NCI-H2227 (cell line): ENCODE measurements around the gene GH1.
A peak's percentile ranks its signal among the peaks of the same experiment; 100 is the strongest.
"Not testable (repeated sequence)": the region's sequence is repeated elsewhere in the genome, so short reads cannot be mapped to it uniquely, and the experiment has no call there.

Experiments
- DNase-seq: peaks from one replicate; lab custom pipeline; 2025; ENCODE audit not compliant: unreplicated experiment; lab: John Stamatoyannopoulos, UW

Gene GH1

DNA sequence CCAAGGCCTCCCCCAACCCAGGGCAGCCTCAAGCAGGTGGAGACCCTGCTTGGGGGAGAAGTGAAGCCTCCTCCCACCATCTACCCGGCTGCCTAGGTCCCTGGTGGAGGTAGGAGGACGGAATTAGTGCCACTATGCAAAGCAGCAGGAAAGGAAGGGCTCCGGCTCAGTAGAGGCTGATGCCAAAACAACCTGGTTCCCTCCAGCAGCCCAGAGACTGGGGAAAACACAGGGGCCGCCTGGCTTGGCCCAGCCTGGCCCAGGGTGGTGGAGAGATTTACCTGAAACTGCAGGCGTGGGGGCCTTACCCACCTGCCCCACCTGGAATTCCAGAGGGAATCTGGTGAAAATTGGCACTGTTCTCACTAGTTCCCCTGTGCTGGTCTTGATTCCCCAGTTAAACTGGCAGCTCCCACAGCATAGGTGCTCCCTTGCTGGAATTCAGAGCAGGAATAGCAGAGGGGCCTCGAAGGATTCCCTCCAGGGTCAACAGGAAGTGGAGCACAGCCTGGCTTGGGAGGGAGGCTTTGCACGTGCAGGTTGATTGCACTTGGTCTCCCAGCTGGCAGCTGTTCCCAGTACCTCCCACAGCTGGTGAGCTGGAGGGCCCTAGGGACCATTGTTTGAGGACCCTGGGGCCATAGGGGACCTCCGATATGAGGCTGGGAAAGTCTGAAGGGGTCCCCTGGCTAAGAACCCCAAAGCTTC lies 9.0 kb upstream of the GH1 start:
- no peak for DNase-seq

DNA sequence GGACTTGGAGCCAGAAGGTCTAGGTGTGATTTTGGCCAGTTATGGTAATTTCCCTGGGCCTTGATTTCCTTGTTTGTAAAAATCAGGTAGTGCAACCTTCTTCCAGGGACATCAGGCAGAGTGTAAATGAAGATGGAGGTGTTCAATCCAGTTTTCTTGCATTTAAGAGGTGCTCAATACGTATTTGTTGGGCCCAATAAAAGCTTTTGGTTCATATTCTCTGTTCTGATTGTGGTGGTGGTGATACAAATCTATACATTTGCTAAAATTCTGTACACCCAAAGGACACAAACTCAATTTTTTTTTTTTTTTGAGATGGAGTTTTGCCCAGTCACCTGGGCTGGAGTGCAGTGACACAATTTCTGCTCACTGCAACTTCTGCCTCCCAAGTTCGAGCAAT lies 7.5 kb upstream of the GH1 start:
- DNase-seq = no peak

DNA sequence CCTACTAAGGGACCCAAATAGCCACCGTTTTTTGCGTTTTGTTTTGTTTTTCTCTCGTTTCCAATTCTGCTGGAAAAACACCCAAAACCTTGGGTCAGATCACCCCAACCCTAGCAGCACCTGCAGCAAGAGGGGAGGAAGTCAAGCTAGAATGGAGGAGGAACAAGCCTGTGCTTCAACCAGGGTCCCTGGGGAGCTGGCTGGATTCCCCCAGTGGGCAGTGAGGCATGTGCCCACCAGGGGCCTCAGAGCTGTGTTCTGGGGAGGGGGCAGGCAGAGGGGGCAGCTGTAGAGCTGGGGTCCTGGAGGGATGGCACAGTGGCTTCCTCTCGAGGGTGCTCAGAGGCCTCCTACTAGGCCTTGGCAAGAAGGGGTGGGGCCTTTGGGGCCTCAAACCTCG lies 7.0 kb upstream of the GH1 start:
- DNase-seq = no peak

DNA sequence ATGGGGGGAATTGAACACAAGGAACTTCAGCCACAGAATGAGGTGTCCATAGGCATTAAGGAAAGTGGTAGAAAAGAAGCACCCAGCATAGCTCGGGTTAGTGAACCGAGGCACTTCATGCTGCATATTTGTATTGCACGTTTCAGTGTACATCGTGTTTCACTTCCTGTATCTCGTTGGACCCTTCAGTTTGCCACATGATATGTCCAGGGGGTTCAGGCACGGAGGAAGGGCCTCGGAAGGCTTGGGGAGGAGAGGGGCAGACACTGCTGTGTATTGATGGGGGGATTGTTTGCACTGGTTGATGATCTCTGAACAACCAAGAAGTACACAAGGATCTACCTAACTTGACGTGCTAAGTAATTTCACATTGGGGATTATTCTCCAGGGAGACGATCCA lies 3.8 kb upstream of the GH1 start:
- DNase-seq = not testable (repeated sequence)

DNA sequence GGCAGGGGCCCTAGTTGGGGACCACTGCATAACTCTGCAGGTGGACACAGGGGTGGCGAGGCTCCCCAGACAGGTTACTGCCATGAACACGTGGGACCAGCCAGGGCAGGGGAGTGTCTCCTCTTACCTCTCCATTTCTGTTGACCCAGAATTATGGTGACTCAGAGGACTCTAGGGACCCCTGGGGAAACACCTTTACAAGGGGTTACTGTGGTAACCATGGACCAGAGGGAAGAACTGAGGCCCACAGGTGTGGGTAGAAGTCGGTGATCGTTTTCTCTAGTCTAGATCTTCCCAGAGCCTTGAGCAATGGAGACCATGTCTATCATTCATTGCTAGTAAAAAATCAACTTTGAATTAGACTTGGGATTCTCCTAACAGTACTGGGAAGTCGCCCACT lies 2.1 kb upstream of the GH1 start:
- not testable (repeated sequence) for DNase-seq

DNA sequence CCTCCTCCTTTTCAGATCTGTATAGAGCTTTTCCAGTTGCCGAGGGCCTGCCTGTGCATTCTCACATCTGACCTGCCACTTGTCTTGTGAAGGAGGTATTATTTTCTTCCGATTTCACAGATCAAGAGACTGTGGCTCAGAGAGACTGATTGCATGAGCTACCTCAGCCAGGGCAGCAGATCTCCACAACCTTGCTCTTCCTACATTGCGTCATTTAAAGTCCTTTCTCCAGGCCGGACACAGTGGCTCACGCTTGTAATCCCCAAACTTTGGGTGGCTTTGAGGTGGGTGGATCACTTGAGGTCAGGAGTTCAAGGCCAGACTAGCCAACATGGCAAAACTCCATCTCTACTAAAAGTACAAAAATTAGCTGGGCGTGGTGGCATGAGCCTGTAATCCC lies 1.4 kb upstream of the GH1 start:
- not testable (repeated sequence) for DNase-seq

DNA sequence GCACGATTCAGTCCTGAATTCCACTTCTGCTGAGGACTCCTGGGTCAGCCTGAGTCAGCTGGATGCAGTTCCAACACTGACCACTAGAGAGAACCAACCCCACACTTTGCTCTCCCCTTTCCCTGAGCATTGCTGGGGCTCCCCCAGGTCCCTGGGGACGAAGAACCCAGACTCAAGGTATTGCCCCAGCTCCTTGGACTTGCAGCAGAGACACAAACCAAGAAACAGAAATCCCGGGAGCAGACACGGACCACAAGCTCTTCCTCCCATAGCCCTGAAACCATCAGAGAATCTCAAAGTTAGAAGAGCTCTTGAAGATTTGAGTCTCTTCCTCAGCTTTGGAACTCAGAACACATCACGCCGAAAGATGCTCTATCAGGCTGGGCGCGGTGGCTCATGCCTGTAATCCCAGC lies 678 bp upstream of the GH1 start:
- DNase-seq = peak; percentile 19

DNA sequence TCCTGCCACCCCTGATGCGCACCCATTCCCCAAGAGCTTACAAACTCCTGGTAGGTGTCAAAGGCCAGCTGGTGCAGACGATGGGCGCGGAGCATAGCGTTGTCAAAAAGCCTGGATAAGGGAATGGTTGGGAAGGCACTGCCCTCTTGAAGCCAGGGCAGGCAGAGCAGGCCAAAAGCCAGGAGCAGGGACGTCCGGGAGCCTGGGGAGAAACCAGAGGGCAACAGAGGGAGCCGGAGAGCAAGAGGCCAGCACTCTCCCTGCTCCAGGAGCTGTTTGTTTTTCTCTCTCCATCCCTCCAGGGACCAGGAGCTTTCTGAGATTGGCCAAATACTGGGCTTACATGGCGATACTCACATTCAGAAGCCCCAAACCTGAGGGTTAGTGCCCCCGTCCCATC lies 334 bp downstream of the GH1 start:
- DNase-seq = no peak

DNA sequence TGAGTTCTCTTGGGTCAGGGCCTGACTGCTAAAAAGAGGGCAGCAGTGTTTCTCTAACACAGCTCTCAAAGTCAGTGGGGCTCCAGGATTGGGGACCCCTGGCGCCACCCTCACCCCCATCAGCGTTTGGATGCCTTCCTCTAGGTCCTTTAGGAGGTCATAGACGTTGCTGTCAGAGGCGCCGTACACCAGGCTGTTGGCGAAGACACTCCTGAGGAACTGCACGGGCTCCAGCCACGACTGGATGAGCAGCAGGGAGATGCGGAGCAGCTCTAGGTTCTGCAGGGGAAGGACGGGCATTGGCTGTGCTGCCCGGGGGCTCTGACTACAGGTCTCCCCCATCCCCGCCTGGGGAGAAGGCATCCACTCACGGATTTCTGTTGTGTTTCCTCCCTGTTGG lies 993 bp downstream of the GH1 start:
- DNase-seq = no peak

DNA sequence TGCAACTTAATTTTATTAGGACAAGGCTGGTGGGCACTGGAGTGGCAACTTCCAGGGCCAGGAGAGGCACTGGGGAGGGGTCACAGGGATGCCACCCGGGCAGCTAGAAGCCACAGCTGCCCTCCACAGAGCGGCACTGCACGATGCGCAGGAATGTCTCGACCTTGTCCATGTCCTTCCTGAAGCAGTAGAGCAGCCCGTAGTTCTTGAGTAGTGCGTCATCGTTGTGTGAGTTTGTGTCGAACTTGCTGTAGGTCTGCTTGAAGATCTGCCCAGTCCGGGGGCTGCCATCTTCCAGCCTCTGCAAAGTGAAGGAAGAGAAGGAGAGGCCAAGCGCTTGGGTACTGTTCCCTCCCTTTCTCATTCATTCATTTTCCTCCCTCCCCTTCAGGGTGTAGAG lies 1.4 kb downstream of the GH1 start:
- not testable (repeated sequence) for DNase-seq

DNA sequence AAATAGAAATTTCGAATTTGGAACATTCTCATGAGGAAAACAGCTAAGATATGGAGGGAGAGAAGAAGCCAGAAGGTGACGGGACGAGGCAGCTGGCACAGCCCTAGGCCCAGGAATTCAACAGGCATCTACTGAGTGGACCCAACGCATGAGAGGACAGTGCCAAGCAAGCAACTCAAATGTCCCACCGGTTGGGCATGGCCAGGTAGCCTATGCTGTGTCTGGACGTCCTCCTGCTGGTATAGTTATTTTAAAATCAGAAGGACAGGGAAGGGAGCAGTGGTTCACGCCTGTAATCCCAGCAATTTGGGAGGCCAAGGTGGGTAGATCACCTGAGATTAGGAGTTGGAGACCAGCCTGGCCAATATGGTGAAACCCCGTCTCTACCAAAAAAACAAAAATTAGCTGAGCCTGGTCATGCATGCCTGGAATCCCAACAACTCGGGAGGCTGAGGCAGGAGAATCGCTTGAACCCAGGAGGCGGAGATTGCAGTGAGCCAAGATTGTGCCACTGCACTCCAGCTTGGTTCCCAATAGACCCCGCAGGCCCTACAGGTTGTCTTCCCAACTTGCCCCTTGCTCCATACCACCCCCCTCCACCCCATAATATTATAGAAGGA lies 2.0 kb downstream of the GH1 start:
- DNase-seq = no peak

DNA sequence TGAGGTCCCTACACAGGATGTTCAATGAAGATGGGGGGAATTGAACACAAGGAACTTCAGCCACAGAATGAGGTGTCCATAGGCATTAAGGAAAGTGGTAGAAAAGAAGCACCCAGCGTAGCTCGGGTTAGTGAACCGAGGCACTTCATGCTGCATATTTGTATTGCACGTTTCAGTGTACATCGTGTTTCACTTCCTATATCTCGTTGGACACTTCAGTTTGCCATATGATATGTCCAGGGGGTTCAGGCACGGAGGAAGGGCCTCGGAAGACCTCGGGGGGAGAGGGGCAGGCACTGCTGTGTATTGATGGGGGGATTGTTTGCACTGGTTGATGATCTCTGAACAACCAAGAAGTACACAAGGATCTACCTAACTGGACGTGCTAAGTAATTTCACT lies 2.9 kb downstream of the GH1 start:
- DNase-seq = not testable (repeated sequence)

DNA sequence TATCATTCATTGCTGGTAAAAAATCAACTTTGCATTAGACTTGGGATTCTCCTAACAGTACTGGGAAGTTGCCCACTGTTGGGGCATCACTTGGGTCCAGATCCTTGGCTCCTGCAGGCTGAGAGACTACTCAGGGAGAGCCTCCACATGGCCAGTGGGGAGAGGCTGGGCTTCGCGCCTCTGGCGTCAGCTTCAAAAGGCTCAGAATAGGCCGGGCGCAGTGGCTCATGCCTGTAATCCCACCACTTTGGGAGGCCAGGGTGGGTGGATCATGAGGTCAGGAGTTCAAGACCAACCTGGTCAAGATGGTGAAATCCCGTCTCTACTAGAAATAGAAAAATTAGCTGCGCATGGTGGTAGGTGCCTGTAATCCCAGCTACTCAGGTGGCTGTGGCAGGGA lies 4.2 kb downstream of the GH1 start:
- no peak for DNase-seq

DNA sequence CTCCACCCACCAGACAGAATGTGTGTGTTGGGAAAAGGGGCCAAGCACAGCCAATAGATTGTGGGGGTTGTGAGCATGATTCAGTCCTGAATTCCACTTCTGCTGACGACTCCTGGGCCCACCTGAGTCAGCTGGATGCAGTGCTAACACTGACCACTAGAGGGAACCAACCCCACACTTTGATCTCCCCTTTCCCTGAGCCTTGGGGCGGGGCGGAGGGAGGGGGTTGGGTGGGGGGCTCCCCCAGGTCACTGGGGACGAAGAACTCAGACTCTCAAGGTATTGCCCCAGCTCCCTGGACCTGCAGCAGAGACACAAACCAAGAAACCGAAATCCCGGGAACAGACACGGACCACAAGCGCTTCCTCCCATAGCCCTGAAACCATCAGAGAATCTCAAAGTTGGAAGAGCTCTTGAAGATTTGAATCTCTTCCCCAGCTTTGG lies 7.0 kb downstream of the GH1 start:
- DNase-seq = peak; percentile 44

DNA sequence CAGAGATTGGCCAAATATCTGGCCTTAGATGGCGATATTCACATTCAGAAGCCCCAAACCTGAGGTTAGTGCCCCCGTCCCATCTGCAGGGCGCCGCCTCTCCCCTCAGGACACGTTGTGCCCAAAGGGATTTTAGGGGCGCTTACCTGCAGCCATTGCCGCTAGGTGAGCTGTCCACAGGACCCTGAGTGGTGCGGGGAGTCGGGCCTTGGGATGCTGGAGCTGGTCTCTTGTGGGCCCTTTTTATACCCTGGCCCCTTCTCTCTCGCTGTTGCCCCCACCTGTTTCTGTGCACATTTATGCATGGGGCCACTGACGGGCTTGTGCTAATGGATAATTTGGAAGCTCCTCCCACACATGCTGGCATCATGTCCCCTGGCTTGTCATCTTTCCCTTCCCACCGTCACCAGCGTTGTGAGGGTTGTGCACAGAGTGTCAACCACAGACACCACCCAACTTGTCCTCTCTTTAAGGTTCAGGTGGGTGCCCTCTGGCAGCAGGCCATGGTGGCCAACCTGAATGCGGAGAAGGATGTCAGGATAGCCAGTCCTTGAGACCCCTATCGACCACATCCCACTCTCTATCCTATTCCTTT lies 7.5 kb downstream of the GH1 start, which contains the start of gene CSHL1:
CSHL1 (minus strand) TSS at position 218 of the 595 bp plus-strand sequence; CDS start at position 156, 62 bp downstream.
- DNase-seq = no peak

DNA sequence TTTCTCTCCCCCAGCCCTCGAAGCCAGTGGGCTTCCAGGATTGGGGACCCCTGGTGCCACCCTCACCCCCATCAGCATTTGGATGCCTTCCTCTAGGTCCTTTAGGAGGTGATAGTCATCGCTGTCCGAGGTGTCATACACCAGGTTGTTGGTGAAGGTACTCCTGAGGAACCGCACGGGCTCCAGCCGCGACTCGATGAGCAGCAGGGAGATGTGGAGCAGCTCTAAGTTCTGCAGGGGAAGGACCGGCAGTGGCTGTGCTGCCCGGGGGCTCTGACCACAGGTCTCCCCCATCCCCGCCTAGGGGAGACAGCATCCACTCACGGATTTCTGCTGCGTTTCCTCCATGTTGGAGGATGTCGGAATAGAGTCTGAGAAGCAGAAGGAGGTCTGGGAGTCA lies 8.5 kb downstream of the GH1 start:
- no peak for DNase-seq

DNA sequence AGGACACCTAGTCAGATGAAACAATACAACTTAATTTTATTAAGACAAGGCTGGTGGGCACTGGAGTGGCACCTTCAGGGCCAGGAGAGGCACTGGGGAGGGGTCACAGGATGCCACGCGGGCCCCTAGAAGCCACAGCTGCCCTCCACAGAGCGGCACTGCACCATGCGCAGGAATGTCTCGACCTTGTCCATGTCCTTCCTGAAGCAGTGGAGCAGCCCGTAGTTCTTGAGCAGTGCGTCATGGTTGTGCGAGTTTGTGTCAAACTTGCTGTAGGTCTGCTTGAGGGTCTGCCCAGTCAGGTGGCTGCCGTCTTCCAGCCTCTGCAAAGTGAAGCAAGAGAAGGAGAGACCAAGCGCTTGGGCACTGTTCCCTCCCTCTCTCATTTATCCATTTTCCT lies 9.1 kb downstream of the GH1 start:
- DNase-seq = not testable (repeated sequence)

DNA sequence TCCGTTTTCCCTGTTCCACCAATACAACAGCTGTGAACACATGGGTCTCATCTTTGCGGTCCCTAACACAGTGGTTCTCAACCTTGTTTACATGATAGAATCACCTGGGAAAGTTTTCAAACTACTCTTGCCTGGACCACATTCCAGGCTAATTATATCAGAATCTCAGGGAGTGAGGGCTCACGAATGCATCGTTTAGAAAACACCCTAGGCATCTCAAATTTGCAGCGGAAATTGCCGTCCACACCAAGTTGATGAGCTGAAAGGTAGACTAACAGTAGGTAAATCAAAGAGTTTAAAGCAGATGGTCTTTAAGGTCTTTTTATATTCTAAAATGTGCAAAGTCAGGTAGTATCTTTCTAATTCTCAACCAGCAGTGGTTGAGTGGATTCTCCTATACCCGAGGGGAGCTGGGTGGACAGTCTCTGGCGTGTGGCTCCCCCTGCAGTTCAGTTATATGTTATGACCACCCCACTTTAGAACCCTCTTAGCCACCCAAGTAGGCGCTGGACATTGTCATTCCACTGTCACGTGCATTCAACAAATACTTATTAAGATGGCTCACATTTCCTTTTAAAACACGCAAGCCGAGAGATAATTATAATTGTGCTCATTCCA lies 11.4 kb downstream of the GH1 start:
- DNase-seq = peak; percentile 25

DNA sequence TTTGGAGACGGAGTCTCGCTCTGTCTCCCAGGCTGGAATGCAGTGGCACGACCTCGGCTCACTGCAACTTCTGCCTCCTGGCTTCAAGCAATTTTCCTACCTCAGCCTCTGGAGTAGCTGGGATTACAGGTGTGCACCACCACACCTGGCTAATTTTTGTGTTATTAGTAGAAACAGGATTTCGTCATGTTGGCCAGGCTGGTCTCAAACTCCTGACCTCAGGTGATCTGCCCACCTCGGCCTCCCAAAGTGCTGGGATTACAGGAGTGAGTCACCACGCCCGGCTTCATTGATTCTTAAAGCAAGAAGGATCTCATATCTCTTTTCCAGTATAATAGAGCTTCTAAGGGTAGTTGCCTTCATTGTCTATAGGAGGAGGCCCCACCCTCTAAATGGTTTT lies 13.8 kb downstream of the GH1 start:
- DNase-seq = not testable (repeated sequence)

DNA sequence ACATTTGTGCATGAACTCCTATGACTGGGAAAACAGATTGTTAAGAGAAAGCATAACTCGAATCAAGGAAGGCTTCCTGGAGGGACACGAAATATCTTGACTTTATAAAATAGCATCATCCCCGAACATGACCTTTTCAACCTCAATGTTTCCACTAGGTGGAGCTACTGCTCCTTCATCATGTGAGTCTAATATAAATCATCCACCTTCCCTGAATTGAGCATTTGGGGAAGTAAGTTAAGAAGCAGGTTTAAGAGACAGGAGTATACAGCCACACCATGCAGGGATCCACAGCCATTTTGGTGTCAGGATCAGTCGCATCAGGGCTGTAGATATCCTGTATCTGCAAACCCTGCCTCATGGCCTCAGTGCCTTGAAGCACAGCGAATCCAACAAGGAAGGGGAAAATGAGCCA lies 14.8 kb downstream of the GH1 start:
- peak; percentile 41 for DNase-seq

DNA sequence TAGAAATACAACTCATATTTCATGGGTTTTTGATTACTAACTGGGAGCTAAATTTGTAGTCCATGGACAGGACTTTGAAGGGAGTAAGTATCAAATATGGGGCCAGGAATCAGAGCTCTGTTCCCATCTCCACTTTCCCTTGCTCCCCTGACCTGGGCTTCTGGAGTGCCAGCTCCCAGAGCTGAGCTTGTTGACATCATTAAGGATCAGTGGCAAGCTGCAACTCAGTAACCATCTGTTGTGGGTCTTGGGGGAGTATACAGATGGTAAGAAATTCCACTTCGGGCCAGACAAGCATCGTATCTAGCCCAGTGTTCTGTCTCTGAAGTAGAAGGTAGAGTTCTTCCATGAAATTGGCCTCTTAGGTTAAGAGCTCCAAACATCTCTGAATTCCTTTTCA lies 16.7 kb downstream of the GH1 start:
- DNase-seq = not testable (repeated sequence)
